ENCODE measurements around the gene KPNB1.
A peak's percentile ranks its signal among the peaks of the same experiment; 100 is the strongest.

Gene KPNB1

GRCh38 chr17:47696717-47697642, 47.3 kb downstream of the KPNB1 start:
- no peak for DNase-seq (ENCODE audit: low read depth in 2 of 2)

- DNase-seq (ENCODE audit: low read depth in 2 of 2) = no peak
Measured at GRCh38 chr17:47697906-47698711, 48.4 kb downstream of the KPNB1 start.

- DNase-seq (ENCODE audit: low read depth in 2 of 2) = peak; percentile 62 to 71
Measured at GRCh38 chr17:47698749-47699535, 49.2 kb downstream of the KPNB1 start.

GRCh38 chr17:47699536-47699840, 49.8 kb downstream of the KPNB1 start:
- DNase-seq (ENCODE audit: low read depth in 2 of 2) = no peak

GRCh38 chr17:47700471-47701449, 51.0 kb downstream of the KPNB1 start:
- no peak for DNase-seq (ENCODE audit: low read depth in 2 of 2)

GRCh38 chr17:47701608-47702007, 51.9 kb downstream of the KPNB1 start:
- no peak for DNase-seq (ENCODE audit: low read depth in 2 of 2)

GRCh38 chr17:47702391-47702995, 52.8 kb downstream of the KPNB1 start:
- DNase-seq (ENCODE audit: low read depth in 2 of 2) = no peak

GRCh38 chr17:47703191-47703591, 53.5 kb downstream of the KPNB1 start:
- DNase-seq (ENCODE audit: low read depth in 2 of 2) = peak; percentile 54 to 71

GRCh38 chr17:47703671-47704070, 54.0 kb downstream of the KPNB1 start:
- DNase-seq (ENCODE audit: low read depth in 2 of 2) = no peak

- DNase-seq (ENCODE audit: low read depth in 2 of 2) = no peak
Measured at GRCh38 chr17:47704116-47704515, 54.4 kb downstream of the KPNB1 start.

- no peak for DNase-seq (ENCODE audit: low read depth in 2 of 2)
Measured at GRCh38 chr17:47704736-47705135, 55.0 kb downstream of the KPNB1 start.

- peak in 1 of 2 donors; percentile 51 for DNase-seq (ENCODE audit: low read depth in 2 of 2)
Measured at GRCh38 chr17:47705536-47706530, 56.1 kb downstream of the KPNB1 start.

GRCh38 chr17:47707056-47707804, 57.5 kb downstream of the KPNB1 start:
- no peak for DNase-seq (ENCODE audit: low read depth in 2 of 2)

GRCh38 chr17:47707884-47708283, 58.2 kb downstream of the KPNB1 start:
- DNase-seq (ENCODE audit: low read depth in 2 of 2) = no peak

GRCh38 chr17:47708312-47708863, 58.7 kb downstream of the KPNB1 start:
- DNase-seq (ENCODE audit: low read depth in 2 of 2) = no peak

GRCh38 chr17:47708864-47709541, 59.3 kb downstream of the KPNB1 start:
- no peak for DNase-seq (ENCODE audit: low read depth in 2 of 2)

GRCh38 chr17:47709594-47709993, 59.9 kb downstream of the KPNB1 start:
- DNase-seq (ENCODE audit: low read depth in 2 of 2) = no peak
